SK-N-SH (cell line): Measurements from ENCODE around the gene CLEC6A.

Experiments
- EP300 ChIP-seq, 2 experiments: IDR thresholded peaks; 2 replicates each; pipeline versions ENCODE4 v1.4.0 to v1.6.1; 2012; ENCODE audit warnings: borderline replicate concordance in 1 of 2, low read depth in 1 of 2, low read length in 1 of 2
- RAD21 ChIP-seq: IDR thresholded peaks from 2 replicates; pipeline ENCODE4 v1.6.1; 2012; ENCODE audit warnings: mild to moderate bottlenecking, low read length
- RFX5 ChIP-seq: IDR thresholded peaks from 2 replicates; pipeline ENCODE4 v1.6.1; 2012; ENCODE audit warnings: mild to moderate bottlenecking, improper control_type of control experiment, low read length
- TF ChIP-seq, protein P1 (sequence below): fragments of 200-600 bp; sonication (generic); IDR thresholded peaks from 2 replicates; pipeline ENCODE4 v1.6.1; 2017; ENCODE audit warnings: antibody characterized with exemption, mild to moderate bottlenecking, moderate library complexity
- TF ChIP-seq, protein P2 (sequence below): IDR thresholded peaks from 2 replicates; pipeline ENCODE4; 2012
- TF ChIP-seq, protein P3 (sequence below): IDR thresholded peaks from 2 replicates; pipeline ENCODE4 v1.4.0; 2012; ENCODE audit warnings: low read depth, borderline replicate concordance

DNA sequence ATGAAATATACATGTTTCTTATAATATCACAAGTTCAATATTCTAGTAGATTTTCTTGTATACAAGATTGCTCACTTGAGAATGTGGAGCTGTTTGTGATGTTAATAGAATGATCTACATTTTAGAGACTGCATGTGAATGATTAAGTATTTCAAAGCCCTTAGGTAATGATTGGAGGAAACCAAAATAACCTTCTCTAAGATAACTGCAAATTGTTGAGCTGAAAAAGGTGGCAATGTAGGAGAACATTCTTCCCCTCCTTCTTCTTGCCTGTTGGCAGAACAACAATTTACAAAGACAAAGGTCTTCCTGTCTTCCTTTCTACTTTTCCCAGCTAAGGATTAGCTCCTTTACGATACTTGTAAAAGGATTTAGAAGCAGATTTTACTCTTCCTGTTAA, 2.0 kb upstream of the CLEC6A start:
- no peak for TF ChIP-seq RFX5
- TF ChIP-seq, protein P1, sequence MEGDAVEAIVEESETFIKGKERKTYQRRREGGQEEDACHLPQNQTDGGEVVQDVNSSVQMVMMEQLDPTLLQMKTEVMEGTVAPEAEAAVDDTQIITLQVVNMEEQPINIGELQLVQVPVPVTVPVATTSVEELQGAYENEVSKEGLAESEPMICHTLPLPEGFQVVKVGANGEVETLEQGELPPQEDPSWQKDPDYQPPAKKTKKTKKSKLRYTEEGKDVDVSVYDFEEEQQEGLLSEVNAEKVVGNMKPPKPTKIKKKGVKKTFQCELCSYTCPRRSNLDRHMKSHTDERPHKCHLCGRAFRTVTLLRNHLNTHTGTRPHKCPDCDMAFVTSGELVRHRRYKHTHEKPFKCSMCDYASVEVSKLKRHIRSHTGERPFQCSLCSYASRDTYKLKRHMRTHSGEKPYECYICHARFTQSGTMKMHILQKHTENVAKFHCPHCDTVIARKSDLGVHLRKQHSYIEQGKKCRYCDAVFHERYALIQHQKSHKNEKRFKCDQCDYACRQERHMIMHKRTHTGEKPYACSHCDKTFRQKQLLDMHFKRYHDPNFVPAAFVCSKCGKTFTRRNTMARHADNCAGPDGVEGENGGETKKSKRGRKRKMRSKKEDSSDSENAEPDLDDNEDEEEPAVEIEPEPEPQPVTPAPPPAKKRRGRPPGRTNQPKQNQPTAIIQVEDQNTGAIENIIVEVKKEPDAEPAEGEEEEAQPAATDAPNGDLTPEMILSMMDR: no peak
- TF ChIP-seq RAD21: no peak
- TF ChIP-seq EP300 (IDR thresholded peaks at IDR 0.05; ENCODE audit: borderline replicate concordance in 1 of 2, low read depth in 1 of 2, low read length in 1 of 2): no peak
- TF ChIP-seq, protein P2, sequence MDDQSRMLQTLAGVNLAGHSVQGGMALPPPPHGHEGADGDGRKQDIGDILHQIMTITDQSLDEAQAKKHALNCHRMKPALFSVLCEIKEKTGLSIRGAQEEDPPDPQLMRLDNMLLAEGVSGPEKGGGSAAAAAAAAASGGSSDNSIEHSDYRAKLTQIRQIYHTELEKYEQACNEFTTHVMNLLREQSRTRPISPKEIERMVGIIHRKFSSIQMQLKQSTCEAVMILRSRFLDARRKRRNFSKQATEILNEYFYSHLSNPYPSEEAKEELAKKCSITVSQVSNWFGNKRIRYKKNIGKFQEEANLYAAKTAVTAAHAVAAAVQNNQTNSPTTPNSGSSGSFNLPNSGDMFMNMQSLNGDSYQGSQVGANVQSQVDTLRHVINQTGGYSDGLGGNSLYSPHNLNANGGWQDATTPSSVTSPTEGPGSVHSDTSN: no peak
- TF ChIP-seq, protein P3, sequence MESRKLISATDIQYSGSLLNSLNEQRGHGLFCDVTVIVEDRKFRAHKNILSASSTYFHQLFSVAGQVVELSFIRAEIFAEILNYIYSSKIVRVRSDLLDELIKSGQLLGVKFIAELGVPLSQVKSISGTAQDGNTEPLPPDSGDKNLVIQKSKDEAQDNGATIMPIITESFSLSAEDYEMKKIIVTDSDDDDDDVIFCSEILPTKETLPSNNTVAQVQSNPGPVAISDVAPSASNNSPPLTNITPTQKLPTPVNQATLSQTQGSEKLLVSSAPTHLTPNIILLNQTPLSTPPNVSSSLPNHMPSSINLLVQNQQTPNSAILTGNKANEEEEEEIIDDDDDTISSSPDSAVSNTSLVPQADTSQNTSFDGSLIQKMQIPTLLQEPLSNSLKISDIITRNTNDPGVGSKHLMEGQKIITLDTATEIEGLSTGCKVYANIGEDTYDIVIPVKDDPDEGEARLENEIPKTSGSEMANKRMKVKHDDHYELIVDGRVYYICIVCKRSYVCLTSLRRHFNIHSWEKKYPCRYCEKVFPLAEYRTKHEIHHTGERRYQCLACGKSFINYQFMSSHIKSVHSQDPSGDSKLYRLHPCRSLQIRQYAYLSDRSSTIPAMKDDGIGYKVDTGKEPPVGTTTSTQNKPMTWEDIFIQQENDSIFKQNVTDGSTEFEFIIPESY: no peak
